ENCODE measurements around the gene TBL1X. TPM values are rescaled to one million over a fixed set of nuclear protein-coding genes. Genes with fewer than 3 reads are reported as not detected.

TBL1X gene
- polyA plus RNA-seq, 1 donor (not counting 4 experiments of a cell fraction or from before 2014, with no cell fraction given), result 2.2 TPM

- dilution Hi-C loops (cut with MboI; ENCODE audit: extremely low pct_ligation_motif_present, low sequenced_read_pairs), result no loop called here
- no peaks in the 10 kb centered on the region for H3K79me2 ChIP-seq (ENCODE audit: control insufficient read depth, insufficient read depth, low read length)
- no peak overlapping the region for H2AFZ ChIP-seq (ENCODE audit: control insufficient read depth, low read length)
- TF ChIP-seq CTCF (optimal IDR thresholded peaks at IDR 0.05 in 1 of 3, IDR thresholded peaks at IDR 0.05 in 1 of 3, conservative IDR thresholded peaks at IDR 0.05 in 1 of 3; ENCODE audit: extremely low read depth in 1 of 3, insufficient read depth in 2 of 3, low read length in 3 of 3) (no peak), EZH2 (IDR thresholded peaks at IDR 0.05; ENCODE audit: low read length) (no peak)
- no peaks in the 10 kb centered on the region for H3K27me3 ChIP-seq (ENCODE audit: control insufficient read depth, extremely low read depth, insufficient read depth, low read length)
- H3K4me2 ChIP-seq (ENCODE audit: control insufficient read depth, extremely low read depth, insufficient read depth, low read depth, low read length), result no peak overlapping the region
- no peaks in the 10 kb centered on the region for H3K9me1 ChIP-seq (ENCODE audit: control insufficient read depth, extremely low read depth, insufficient read depth, low read length)
- FAIRE-seq (no peak), DNase-seq (ENCODE audit: low read depth, low spot score) (no peak)
- H3K36me3 ChIP-seq (ENCODE audit: control insufficient read depth in 2 of 2, extremely low read depth in 1 of 2, insufficient read depth in 2 of 2, low read length in 2 of 2), result no peaks in the 10 kb centered on the region
- H4K20me1 ChIP-seq (ENCODE audit: control insufficient read depth, extremely low read depth, insufficient read depth, low read length), result no peaks in the 10 kb centered on the region
- H3K4me1 ChIP-seq (ENCODE audit: control insufficient read depth, extremely low read depth, insufficient read depth, low read length), result no peaks in the 10 kb centered on the region
- H3K4me3 ChIP-seq (ENCODE audit: control insufficient read depth in 2 of 3, extremely low read depth in 1 of 3, insufficient read depth in 2 of 3, low read depth in 1 of 3, low read length in 3 of 3), result no peak overlapping the region
- H3K27ac ChIP-seq (ENCODE audit: control insufficient read depth, insufficient read depth, low read length), result no peak overlapping the region
- no peak overlapping the region for H3K9ac ChIP-seq (ENCODE audit: control insufficient read depth, extremely low read depth, insufficient read depth, low read length)
- H3K9me3 ChIP-seq (ENCODE audit: control insufficient read depth, low read depth, low read length), result no peaks in the 10 kb centered on the region
These were observed 38.4 kb downstream of the TBL1X start for GRCh38 chrX:9503261-9503660.

- Histone ChIP-seq H3K4me3 (ENCODE audit: control insufficient read depth in 2 of 3, extremely low read depth in 1 of 3, insufficient read depth in 2 of 3, low read depth in 1 of 3, low read length in 3 of 3) (no peak overlapping the region), H3K27me3 (ENCODE audit: control insufficient read depth, extremely low read depth, insufficient read depth, low read length) (no peaks in the 10 kb centered on the region), H2AFZ (ENCODE audit: control insufficient read depth, low read length) (no peak overlapping the region), H3K36me3 (ENCODE audit: control insufficient read depth in 2 of 2, extremely low read depth in 1 of 2, insufficient read depth in 2 of 2, low read length in 2 of 2) (no peaks in the 10 kb centered on the region), H3K4me1 (ENCODE audit: control insufficient read depth, extremely low read depth, insufficient read depth, low read length) (no peaks in the 10 kb centered on the region), H3K9me3 (ENCODE audit: control insufficient read depth, low read depth, low read length) (no peaks in the 10 kb centered on the region), H3K27ac (ENCODE audit: control insufficient read depth, insufficient read depth, low read length) (no peak overlapping the region), H4K20me1 (ENCODE audit: control insufficient read depth, extremely low read depth, insufficient read depth, low read length) (no peaks in the 10 kb centered on the region), H3K9me1 (ENCODE audit: control insufficient read depth, extremely low read depth, insufficient read depth, low read length) (no peaks in the 10 kb centered on the region), H3K9ac (ENCODE audit: control insufficient read depth, extremely low read depth, insufficient read depth, low read length) (no peak overlapping the region), H3K79me2 (ENCODE audit: control insufficient read depth, insufficient read depth, low read length) (no peaks in the 10 kb centered on the region), H3K4me2 (ENCODE audit: control insufficient read depth, extremely low read depth, insufficient read depth, low read depth, low read length) (no peak overlapping the region)
- TF ChIP-seq CTCF (optimal IDR thresholded peaks at IDR 0.05 in 1 of 3, IDR thresholded peaks at IDR 0.05 in 1 of 3, conservative IDR thresholded peaks at IDR 0.05 in 1 of 3; ENCODE audit: extremely low read depth in 1 of 3, insufficient read depth in 2 of 3, low read length in 3 of 3) (no peak), EZH2 (IDR thresholded peaks at IDR 0.05; ENCODE audit: low read length) (no peak)
- DNase-seq (ENCODE audit: low read depth, low spot score) (no peak), FAIRE-seq (no peak)
- dilution Hi-C loops (cut with MboI; ENCODE audit: extremely low pct_ligation_motif_present, low sequenced_read_pairs), result no loop called here
These were observed 45.5 kb downstream of the TBL1X start for GRCh38 chrX:9510366-9510765.

Measured in keratinocyte (primary cell).